Tibial nerve (tissue), 4 donors: ENCODE data around the gene AASDH.

Experiments
- CTCF ChIP-seq, 5 experiments: fragments of 200-600 bp in 3 of 5; fragments of 450-650 bp in 2 of 5; sonication (generic) in 3 of 5; IDR thresholded peaks; one replicate each; pipeline ENCODE4 v1.5.1; 2016 to 2019; ENCODE audit warnings: antibody characterized with exemption in 5 of 5, mild to moderate bottlenecking in 3 of 5, moderate library complexity in 2 of 5
- EP300 ChIP-seq, 2 donors: sonication (generic); formaldehyde crosslinking; IDR thresholded peaks; one replicate each; pipeline ENCODE4 v1.6.1; 2017; ENCODE audit warnings: antibody characterized with exemption in 2 of 2, mild to moderate bottlenecking in 1 of 2

GRCh38 chr4:56288663-56289062, 98.6 kb downstream of the AASDH start:
- TF ChIP-seq CTCF (IDR thresholded peaks at IDR 0.05), result no peak
- no peak for TF ChIP-seq EP300 (IDR thresholded peaks at IDR 0.05)
